Astrocyte (in vitro differentiated cells and primary cell): ENCODE results near the gene IL17C.
"Not testable (repeated sequence)": the region's sequence is repeated elsewhere in the genome, so short reads cannot be mapped to it uniquely, and the experiment has no call there.

Experiments
- CTCF ChIP-seq: IDR thresholded peaks from 2 replicates; pipeline ENCODE4 v1.5.1; 2011; ENCODE audit warnings: low read depth, mild to moderate bottlenecking, inconsistent platforms, low read length, moderate library complexity; ENCODE audit not compliant: insufficient read depth
- EZH2 ChIP-seq: IDR thresholded peaks from 2 replicates; pipeline ENCODE4 v1.6.1; 2012; ENCODE audit warnings: mild to moderate bottlenecking, low read length, inconsistent platforms; ENCODE audit not compliant: insufficient read depth

DNA sequence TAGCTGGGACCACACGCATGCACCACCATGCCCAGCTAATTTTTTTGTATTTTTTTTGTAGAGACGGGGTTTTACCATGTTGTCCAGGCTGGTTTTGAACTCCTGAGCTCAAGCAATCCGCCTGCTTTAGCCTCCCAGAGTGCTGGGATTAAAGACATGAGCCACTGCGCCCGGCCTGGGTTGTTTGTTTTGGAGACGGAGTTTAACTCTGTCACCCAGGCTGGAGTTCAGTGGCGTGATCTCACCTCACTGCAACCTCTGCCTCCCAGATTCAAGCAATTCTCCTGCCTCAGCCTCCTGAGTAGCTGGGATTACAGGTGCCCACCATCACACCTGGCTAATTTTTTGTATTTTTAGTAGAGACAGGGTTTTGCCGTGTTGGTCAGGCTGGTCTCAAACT, 28.9 kb upstream of the IL17C start:
- not testable (repeated sequence) for TF ChIP-seq CTCF, EZH2
